ENCODE data around the gene PARVG. TPM values are rescaled to one million over a fixed set of nuclear protein-coding genes. Genes with fewer than 3 reads are reported as not detected.

The PARVG gene
- total RNA-seq, 1 experiment from 2014 or later: 1.3 TPM

DNA sequence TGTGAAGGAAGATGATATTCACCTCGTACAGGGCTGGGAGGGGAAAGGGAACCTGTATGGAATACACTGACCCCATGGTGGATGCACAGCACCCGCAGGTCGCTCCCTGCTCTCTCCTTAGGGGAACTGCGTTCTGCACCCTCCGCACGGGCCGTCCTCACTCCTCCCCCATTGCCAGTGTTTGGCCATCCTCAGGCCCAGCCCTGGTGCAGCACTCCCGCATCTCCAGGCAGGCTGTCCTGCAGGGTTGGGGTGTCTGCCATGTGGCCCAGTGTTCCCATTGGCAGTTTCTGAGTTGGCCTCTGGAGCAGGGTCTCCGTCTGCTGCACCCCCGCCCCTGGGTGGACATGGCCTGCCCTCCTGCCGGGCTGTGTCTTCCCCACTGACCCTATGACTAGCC is 19.1 kb upstream of the PARVG start:
- Histone ChIP-seq H3K79me2 (ENCODE audit: insufficient read depth, low read length) (no peaks in the 10 kb centered on the region), H3K18ac (ENCODE audit: insufficient read length, low read depth, low read length) (peak overlapping the region; percentile 21), H3T11ph (ENCODE audit: low read length) (no peak overlapping the region), H2AK5ac (ENCODE audit: insufficient read length, low read length) (no peak overlapping the region), H4K5ac (ENCODE audit: insufficient read length, low read depth, low read length) (no peak overlapping the region), H4K91ac (ENCODE audit: insufficient read length, low read depth, low read length) (no peak overlapping the region), H2BK12ac (ENCODE audit: insufficient read length, low read depth, low read length) (no peak overlapping the region), H3K27ac (ENCODE audit: insufficient read length, low read depth, low read length) (no peak overlapping the region), H3K56ac (ENCODE audit: insufficient read length, low read depth, low read length) (no peak overlapping the region), H2BK15ac (ENCODE audit: low read depth, low read length) (no peak overlapping the region), H2BK5ac (ENCODE audit: insufficient read length, low read length) (no peak overlapping the region), H4K8ac (replicated peaks; ENCODE audit: insufficient read length, low read depth, low read length) (no peak overlapping the region), H3K14ac (ENCODE audit: insufficient read depth, low read length) (no peak overlapping the region), H3K4me2 (ENCODE audit: insufficient read depth, insufficient read length, low read length) (no peak overlapping the region), H3K79me1 (ENCODE audit: insufficient read depth, low read depth, low read length, poor library complexity, severe bottlenecking) (no peaks in the 10 kb centered on the region), H3K23ac (ENCODE audit: insufficient read length, low read depth, low read length) (no peak overlapping the region), H2AFZ (ENCODE audit: low read length) (no peak overlapping the region), H2BK20ac (ENCODE audit: low read depth, low read length, poor library complexity, severe bottlenecking) (no peak overlapping the region), H3K27me3 (ENCODE audit: insufficient read depth, low read length) (no peaks in the 10 kb centered on the region), H3K4me1 (ENCODE audit: insufficient read depth, low read length) (peaks cover 3% of the 10 kb centered on the region; the same call in 1 of the 2 replicates), H4K20me1 (ENCODE audit: control insufficient read depth, insufficient read depth, insufficient read length) (no peaks in the 10 kb centered on the region), H3K9me3 (ENCODE audit: control insufficient read depth, low read depth, low read length) (no peaks in the 10 kb centered on the region), H3K23me2 (ENCODE audit: insufficient read length, low read depth, low read length, poor library complexity, severe bottlenecking) (peaks cover 3% of the 10 kb centered on the region), H2BK120ac (ENCODE audit: low read depth, low read length, poor library complexity, severe bottlenecking) (no peak overlapping the region), H3K4ac (ENCODE audit: low read depth, low read length) (no peak overlapping the region), H3K9ac (ENCODE audit: extremely low read depth, insufficient read length, low read length) (no peak overlapping the region)
- H3K27me3 Mint-ChIP-seq (ENCODE audit: low read depth): no peaks in the 10 kb centered on the region
- no peak for DNase-seq
- TF ChIP-seq, protein P1, sequence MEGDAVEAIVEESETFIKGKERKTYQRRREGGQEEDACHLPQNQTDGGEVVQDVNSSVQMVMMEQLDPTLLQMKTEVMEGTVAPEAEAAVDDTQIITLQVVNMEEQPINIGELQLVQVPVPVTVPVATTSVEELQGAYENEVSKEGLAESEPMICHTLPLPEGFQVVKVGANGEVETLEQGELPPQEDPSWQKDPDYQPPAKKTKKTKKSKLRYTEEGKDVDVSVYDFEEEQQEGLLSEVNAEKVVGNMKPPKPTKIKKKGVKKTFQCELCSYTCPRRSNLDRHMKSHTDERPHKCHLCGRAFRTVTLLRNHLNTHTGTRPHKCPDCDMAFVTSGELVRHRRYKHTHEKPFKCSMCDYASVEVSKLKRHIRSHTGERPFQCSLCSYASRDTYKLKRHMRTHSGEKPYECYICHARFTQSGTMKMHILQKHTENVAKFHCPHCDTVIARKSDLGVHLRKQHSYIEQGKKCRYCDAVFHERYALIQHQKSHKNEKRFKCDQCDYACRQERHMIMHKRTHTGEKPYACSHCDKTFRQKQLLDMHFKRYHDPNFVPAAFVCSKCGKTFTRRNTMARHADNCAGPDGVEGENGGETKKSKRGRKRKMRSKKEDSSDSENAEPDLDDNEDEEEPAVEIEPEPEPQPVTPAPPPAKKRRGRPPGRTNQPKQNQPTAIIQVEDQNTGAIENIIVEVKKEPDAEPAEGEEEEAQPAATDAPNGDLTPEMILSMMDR (conservative IDR thresholded peaks at IDR 0.05): no peak
- no peaks in the 10 kb centered on the region for H3K9me3 Mint-ChIP-seq
- no peak overlapping the region for H3K4me3 Mint-ChIP-seq
- no CpG with 5 or more reads among the region's 11 CpGs for WGBS (ENCODE audit: extremely low coverage, insufficient read length, low lambda C conversion rate)
- H3K4me1 Mint-ChIP-seq: peaks cover 33 to 47% of the 10 kb centered on the region in 2 experiments
- H3K27ac Mint-ChIP-seq: no peak overlapping the region; a peak in 1 of 7 replicates
- H3K36me3 Mint-ChIP-seq (ENCODE audit: insufficient read depth in 1 of 3, low read depth in 3 of 3): no peaks in the 10 kb centered on the region; a peak in 2 of 7 replicates

Measured in H9 (cell line).